Mucosa of rectum (tissue), 2 donors: Measurements from ENCODE around the gene ENOPH1.

Source experiments
- H3K27ac ChIP-seq, 2 donors: one replicate each; pipeline ENCODE4 v1.7.0; 2013; ENCODE audit warnings: inconsistent platforms in 2 of 2, low read depth in 2 of 2, low read length in 2 of 2
- H3K27me3 ChIP-seq, 2 donors: one replicate each; pipeline ENCODE4 v1.7.0; 2013; ENCODE audit warnings: low read length in 2 of 2; ENCODE audit not compliant: control insufficient read depth in 2 of 2, insufficient read depth in 2 of 2
- H3K36me3 ChIP-seq, 2 donors: one replicate each; pipeline ENCODE4 v1.7.0; 2013; ENCODE audit warnings: low read length in 2 of 2; ENCODE audit not compliant: control insufficient read depth in 2 of 2, insufficient read depth in 2 of 2
- H3K4me1 ChIP-seq, 2 donors: one replicate each; pipeline ENCODE4 v1.7.0; 2013; ENCODE audit warnings: low read length in 2 of 2, mild to moderate bottlenecking in 1 of 2; ENCODE audit not compliant: control insufficient read depth in 2 of 2, insufficient read depth in 2 of 2
- H3K4me3 ChIP-seq, 2 donors: one replicate each; pipeline ENCODE4 v1.7.0; 2013; ENCODE audit warnings: low read length in 2 of 2
- H3K9ac ChIP-seq, 2 donors: one replicate each; pipeline ENCODE4 v1.7.0; 2013; ENCODE audit warnings: low read length in 2 of 2, low read depth in 1 of 2, mild to moderate bottlenecking in 1 of 2
- H3K9me3 ChIP-seq, 2 donors: one replicate each; pipeline ENCODE4 v1.7.0; 2013; ENCODE audit warnings: low read length in 2 of 2; ENCODE audit not compliant: control insufficient read depth in 2 of 2
- donor health status: healthy.
- donor health status: Normal muscosa, but diverticular disease.

ENOPH1 gene

DNA sequence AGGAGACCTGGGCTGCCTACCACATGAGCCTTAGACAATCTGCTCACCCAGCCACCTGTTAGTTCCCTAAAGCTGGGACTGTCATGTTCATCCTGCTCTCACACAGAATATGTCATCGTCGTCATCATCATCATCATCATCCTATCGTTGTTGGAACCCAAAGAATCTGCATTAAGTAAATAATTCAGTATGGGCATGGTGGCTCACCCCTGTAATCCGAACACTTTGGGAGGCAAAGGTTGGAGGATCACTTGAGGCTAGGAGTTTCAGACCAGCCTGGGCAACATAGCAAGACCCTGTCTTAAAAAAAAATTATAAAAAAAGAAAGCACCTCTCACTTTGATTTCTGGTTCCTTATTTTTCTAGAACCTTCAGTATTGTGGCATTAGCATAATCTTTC is 6.4 kb downstream of the ENOPH1 start:
- Histone ChIP-seq H3K4me1 (no peaks in the 10 kb centered on the region), H3K9ac (no peak overlapping the region), H3K27ac (no peak overlapping the region), H3K4me3 (no peak overlapping the region), H3K27me3 (no peaks in the 10 kb centered on the region), H3K9me3 (no peaks in the 10 kb centered on the region), H3K36me3 (peaks cover 0 to 2% of the 10 kb centered on the region in 2 donors)

DNA sequence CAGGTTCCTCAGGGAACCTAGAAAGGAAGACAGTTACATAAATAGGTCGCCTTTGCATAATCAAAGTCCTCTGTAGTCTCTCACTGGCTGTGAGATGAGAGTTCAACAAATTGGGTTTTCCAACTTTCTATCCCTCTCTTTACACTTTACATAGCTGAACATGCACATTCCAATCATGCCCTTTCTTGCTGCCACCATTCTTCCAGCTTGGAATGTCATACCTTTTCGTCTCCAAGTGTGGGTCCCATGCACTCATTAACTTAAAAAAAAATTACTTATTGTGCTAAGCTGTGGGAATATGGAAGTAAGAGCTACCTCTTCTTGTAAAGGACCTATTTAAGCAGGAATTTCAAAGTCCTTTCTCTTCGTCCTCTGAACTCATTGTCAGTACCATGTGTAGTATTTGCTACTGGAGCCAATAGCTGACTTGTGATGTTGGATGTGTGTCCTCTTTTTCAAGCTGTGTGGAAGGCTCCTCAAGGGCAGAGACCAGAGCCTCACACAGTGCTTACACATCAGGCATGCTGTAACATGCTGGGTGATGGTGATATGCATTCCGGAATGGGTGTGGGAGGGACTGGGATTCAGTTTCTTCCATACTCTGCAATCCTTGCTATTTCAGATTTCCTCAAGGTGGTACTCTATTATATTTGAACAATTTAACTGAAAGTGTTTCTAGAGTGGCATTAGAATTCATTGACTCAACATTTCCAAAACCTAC is 7.1 kb downstream of the ENOPH1 start:
- Histone ChIP-seq H3K27me3 (no peaks in the 10 kb centered on the region), H3K4me3 (no peak overlapping the region), H3K36me3 (peaks cover 0 to 2% of the 10 kb centered on the region in 2 donors), H3K4me1 (no peaks in the 10 kb centered on the region), H3K9ac (no peak overlapping the region), H3K9me3 (no peaks in the 10 kb centered on the region), H3K27ac (no peak overlapping the region)

DNA sequence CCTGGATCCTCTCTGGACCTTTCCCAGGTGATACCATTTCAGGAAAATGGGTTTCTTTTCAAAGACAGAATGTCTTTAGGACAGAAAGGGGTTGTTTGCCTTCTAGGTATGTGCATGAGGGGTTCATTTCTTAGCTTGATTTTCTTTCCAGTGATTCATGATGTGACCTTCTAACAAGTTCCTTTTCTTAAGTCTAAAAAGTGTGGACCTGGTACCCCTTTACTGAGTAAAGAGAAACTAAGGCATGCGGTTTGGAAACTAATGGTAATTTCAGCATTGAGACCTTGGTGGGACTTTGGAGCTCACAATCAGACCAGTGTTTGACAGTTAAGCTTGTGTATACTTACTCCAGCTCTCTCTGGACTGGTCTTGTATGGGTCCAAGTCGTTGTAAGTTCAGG is 8.7 kb downstream of the ENOPH1 start:
- no peaks in the 10 kb centered on the region for H3K9me3 ChIP-seq
- no peaks in the 10 kb centered on the region for H3K27me3 ChIP-seq
- H3K27ac ChIP-seq: no peak overlapping the region
- H3K4me3 ChIP-seq: no peak overlapping the region
- H3K9ac ChIP-seq: no peak overlapping the region
- no peaks in the 10 kb centered on the region for H3K4me1 ChIP-seq
- no peaks in the 10 kb centered on the region for H3K36me3 ChIP-seq

DNA sequence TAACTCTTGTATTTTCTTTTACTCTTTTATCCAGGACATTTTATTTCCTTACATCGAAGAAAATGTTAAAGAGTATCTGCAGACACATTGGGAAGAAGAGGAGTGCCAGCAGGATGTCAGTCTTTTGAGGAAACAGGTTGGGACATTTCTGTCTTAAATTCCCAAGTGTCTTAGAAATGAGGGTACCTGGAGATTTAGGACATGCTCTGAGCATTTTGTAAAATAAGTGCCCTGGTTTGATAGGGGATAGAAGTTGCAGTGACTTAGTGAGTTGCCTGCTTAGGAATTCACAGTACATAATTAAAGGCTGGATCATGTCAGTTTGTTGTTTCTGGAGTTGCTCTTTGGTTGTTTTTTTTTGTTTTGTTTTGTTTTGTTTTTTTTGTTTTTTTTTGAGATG is 17.5 kb downstream of the ENOPH1 start:
- Histone ChIP-seq H3K9me3 (no peaks in the 10 kb centered on the region), H3K9ac (no peak overlapping the region), H3K27me3 (no peaks in the 10 kb centered on the region), H3K4me1 (no peaks in the 10 kb centered on the region), H3K4me3 (no peak overlapping the region), H3K27ac (no peak overlapping the region), H3K36me3 (peaks cover 27 to 31% of the 10 kb centered on the region in 2 donors)

DNA sequence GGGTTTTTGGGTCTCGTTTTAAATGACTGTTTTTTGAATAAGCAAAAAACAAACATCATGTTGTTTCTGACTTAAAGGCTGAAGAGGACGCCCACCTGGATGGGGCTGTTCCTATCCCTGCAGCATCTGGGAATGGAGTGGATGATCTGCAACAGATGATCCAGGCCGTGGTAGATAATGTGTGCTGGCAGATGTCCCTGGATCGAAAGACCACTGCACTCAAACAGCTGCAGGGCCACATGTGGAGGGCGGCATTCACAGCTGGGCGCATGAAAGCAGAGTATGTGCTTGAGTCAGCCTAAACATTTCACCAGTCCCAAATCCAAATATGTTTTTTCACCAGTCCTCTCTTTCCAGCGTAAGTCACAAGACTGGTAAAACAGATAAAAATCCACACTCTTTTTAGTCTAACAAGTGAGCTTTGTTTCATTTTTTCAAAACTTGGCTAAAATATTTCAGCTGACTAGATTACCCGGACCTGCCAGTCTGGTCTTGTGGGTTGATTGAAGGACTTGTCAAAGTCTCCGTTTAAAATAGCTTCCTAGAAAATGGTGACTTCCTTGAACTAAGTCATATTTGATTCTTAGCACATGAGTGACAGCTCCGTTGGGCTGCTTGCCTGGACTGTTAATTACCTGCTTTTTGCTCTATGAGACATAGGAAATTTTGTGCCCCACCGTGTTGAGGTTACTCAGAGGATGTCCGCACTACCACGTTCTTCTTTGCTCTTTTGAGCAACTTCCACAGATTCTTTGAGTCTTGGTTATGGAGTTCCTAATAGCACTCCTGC is 20.8 kb downstream of the ENOPH1 start:
- no peak overlapping the region for H3K4me3 ChIP-seq
- no peak overlapping the region for H3K9ac ChIP-seq
- no peak overlapping the region for H3K27ac ChIP-seq
- no peaks in the 10 kb centered on the region for H3K9me3 ChIP-seq
- H3K27me3 ChIP-seq: no peaks in the 10 kb centered on the region
- no peaks in the 10 kb centered on the region for H3K4me1 ChIP-seq
- peaks cover 39 to 41% of the 10 kb centered on the region in 2 donors for H3K36me3 ChIP-seq

DNA sequence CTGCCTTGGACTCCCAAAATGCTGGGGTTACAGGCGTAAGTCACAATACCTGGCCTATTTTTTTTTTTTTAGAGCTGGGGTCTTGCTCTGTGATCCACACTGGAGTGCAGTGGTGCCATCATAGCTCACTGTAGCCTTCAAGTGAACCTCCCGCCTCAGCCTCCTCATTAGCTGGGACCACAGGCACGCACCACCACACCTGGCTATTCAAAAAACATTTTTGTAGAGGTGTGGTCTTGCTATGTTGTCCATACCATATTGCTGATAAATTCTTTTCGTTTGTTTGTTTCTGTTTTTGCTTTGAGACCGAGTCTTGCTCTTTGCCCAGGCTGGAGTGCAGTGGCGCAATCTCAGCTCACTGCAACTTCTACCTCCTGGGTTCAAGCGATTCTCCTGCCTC is 21.6 kb downstream of the ENOPH1 start:
- Histone ChIP-seq H3K4me3 (no peak overlapping the region), H3K9me3 (no peaks in the 10 kb centered on the region), H3K9ac (no peak overlapping the region), H3K36me3 (peaks cover 42 to 47% of the 10 kb centered on the region in 2 donors), H3K27ac (no peak overlapping the region), H3K27me3 (no peaks in the 10 kb centered on the region), H3K4me1 (no peaks in the 10 kb centered on the region)

DNA sequence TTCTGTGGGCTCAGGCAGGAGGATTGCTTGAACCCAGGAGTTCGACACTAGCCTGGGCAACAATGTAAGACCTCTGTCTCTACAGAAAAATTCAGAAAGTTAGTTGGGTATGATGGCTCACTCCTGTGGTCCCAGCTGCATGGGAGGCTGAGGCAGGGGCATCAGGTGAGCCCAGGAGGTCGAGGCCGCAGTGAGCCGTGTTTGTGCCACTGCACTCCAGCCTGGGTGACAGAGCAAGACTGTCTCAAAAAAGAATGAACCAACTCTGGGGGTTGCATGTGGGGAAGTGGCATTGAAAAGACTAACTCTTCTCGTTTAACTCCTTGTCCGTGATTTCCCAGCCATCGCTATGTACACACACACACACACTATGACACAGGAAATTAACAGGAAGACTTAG is 26.9 kb downstream of the ENOPH1 start:
- Histone ChIP-seq H3K27me3 (no peaks in the 10 kb centered on the region), H3K4me1 (no peaks in the 10 kb centered on the region), H3K9ac (no peak overlapping the region), H3K27ac (no peak overlapping the region), H3K36me3 (peaks cover 27 to 38% of the 10 kb centered on the region in 2 donors), H3K9me3 (no peaks in the 10 kb centered on the region), H3K4me3 (no peak overlapping the region)

DNA sequence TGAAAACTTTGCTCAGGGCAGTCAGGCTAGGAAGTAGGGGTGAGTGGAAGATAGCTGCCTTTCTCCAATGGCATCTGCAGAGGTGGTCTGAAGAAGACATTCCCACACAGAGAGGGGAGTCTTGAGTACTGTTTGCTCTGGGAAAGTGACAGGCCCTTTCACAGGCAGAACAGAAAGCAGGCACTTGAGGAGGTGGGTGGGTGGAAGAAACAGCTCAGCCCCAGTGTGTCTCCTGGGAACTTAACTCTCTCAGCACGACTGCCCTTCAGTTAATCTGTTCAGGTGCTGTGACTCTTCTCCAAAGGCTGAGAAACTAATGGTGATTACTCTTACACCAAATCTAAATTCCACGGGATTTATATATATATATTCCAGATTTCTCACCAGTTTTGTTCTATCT is 28.3 kb downstream of the ENOPH1 start:
- H3K9me3 ChIP-seq: no peaks in the 10 kb centered on the region
- no peak overlapping the region for H3K4me3 ChIP-seq
- H3K4me1 ChIP-seq: no peaks in the 10 kb centered on the region
- no peak overlapping the region for H3K9ac ChIP-seq
- H3K27me3 ChIP-seq: no peaks in the 10 kb centered on the region
- H3K36me3 ChIP-seq: peaks cover 20 to 38% of the 10 kb centered on the region in 2 donors
- no peak overlapping the region for H3K27ac ChIP-seq

DNA sequence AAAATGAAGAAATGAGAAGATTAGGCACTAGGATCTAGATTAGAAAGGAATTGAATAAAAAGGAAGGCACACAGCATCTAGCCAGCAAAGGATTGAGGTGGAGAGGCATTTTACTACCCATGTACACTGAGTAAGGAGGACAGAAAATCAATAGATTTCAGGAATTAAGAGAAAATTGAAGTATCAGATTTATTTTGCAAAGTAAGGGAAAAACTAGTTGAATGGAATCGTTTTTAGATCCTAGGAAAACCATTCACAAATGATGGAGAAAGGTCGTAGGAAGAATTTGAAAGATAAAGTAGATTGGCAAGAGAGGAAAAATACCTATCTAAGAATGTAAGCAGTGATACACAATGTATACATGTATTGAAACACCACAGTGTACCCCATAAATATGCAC is 31.3 kb downstream of the ENOPH1 start:
- H3K4me3 ChIP-seq: no peak overlapping the region
- H3K27ac ChIP-seq: no peak overlapping the region
- H3K9ac ChIP-seq: no peak overlapping the region
- H3K4me1 ChIP-seq: no peaks in the 10 kb centered on the region
- no peaks in the 10 kb centered on the region for H3K9me3 ChIP-seq
- no peaks in the 10 kb centered on the region for H3K27me3 ChIP-seq
- peaks cover 10 to 27% of the 10 kb centered on the region in 2 donors for H3K36me3 ChIP-seq

DNA sequence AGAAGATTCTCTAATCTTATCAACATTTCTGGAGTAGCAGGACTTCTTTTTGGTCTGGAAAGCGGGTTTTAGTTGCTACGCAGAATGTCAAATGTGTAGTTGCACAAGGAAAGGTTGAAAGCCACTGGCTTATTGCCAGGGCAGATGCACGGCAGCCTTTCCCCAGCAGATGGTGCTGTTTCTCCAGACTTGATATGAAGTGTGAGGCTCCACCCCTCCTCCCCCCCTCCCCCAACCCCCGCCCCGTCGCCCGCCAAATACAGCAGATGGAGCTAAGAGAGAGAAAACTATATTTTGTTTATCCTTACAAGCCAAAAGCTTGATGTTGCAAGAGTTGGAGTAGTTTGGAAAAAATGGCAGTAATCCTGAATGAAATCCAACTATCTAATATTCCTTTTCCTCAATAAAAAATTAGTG is 32.0 kb downstream of the ENOPH1 start:
- H3K4me3 ChIP-seq: no peak overlapping the region
- no peaks in the 10 kb centered on the region for H3K9me3 ChIP-seq
- H3K27me3 ChIP-seq: no peaks in the 10 kb centered on the region
- peaks cover 3 to 23% of the 10 kb centered on the region in 2 donors for H3K36me3 ChIP-seq
- no peaks in the 10 kb centered on the region for H3K4me1 ChIP-seq
- H3K9ac ChIP-seq: no peak overlapping the region
- H3K27ac ChIP-seq: no peak overlapping the region
